Naive thymus-derived CD4-positive, alpha-beta T cell (primary cell): Measurements from ENCODE around the gene DMAC2. TPM values are rescaled to one million over a fixed set of nuclear protein-coding genes. Genes with fewer than 3 reads are reported as not detected.
"Not testable (repeated sequence)": the region's sequence is repeated elsewhere in the genome, so short reads cannot be mapped to it uniquely, and the experiment has no call there.

Experiments
- ATAC-seq: fragments of 150-1000 bp; cut with Tn5 transposase; 2 replicates; pipeline ENCODE4 v1.10.0; 2021; ENCODE audit warnings: mild to moderate bottlenecking, moderate library complexity
- CTCF ChIA-PET: fragments of 350-600 bp; sonication (Branson Sonifier 250); formaldehyde crosslinking; loops from one replicate; lab custom pipeline; 2021; ENCODE audit warnings: antibody characterized with exemption; lab: Charles Lee
- POLR2A ChIA-PET: fragments of 350-600 bp; sonication (Branson Sonifier 250); formaldehyde crosslinking; loops from one replicate; lab custom pipeline; 2021; ENCODE audit warnings: antibody characterized with exemption, inconsistent platforms; lab: Charles Lee
- DNase-seq, 9 donors: peaks; one replicate each; pipeline versions ENCODE4 v3.0.0 to v3.0.0-alpha.2; 2020 to 2022; ENCODE audit warnings: mixed read lengths in 1 of 9
- H3K27ac ChIP-seq: one replicate; pipeline ENCODE4 v1.7.0; 2013; ENCODE audit warnings: mild to moderate bottlenecking, low read depth, low read length, moderate library complexity
- H3K27me3 ChIP-seq, 2 donors: one replicate each; pipeline ENCODE4 v1.7.0; 2013; ENCODE audit warnings: low read length in 2 of 2, mild to moderate bottlenecking in 2 of 2, moderate library complexity in 2 of 2; ENCODE audit not compliant: control insufficient read depth in 2 of 2, insufficient read depth in 2 of 2
- H3K36me3 ChIP-seq, 3 experiments: 1 replicate in 2 of 3; 2 replicates in 1 of 3; pipeline ENCODE4 v1.7.0; 2013; ENCODE audit warnings: low read length in 3 of 3, mild to moderate bottlenecking in 3 of 3, moderate library complexity in 1 of 3; ENCODE audit not compliant: insufficient read depth in 3 of 3, control insufficient read depth in 2 of 3
- H3K4me1 ChIP-seq, 2 donors: one replicate each; pipeline ENCODE4 v1.7.0; 2013; ENCODE audit warnings: low read length in 2 of 2, mild to moderate bottlenecking in 2 of 2, moderate library complexity in 1 of 2; ENCODE audit not compliant: control insufficient read depth in 2 of 2, insufficient read depth in 2 of 2
- H3K4me3 ChIP-seq: 2 replicates; pipeline ENCODE4 v1.7.0; 2013; ENCODE audit warnings: mild to moderate bottlenecking, low read length
- H3K9me3 ChIP-seq, 3 experiments: 1 replicate in 2 of 3; 2 replicates in 1 of 3; pipeline ENCODE4 v1.7.0; 2013; ENCODE audit warnings: low read length in 3 of 3; ENCODE audit not compliant: control insufficient read depth in 2 of 3
- H3K27ac Mint-ChIP-seq, 9 donors: one replicate each; pipeline ENCODE4 v1.8.0; 2020 to 2022; ENCODE audit warnings: mixed read lengths in 9 of 9, mild to moderate bottlenecking in 8 of 9, moderate library complexity in 5 of 9, inconsistent platforms in 2 of 9
- H3K27me3 Mint-ChIP-seq, 5 donors: one replicate each; pipeline ENCODE4 v1.8.0; 2021 to 2022; ENCODE audit warnings: mixed read lengths in 5 of 5, mild to moderate bottlenecking in 1 of 5
- H3K36me3 Mint-ChIP-seq, 5 donors: one replicate each; pipeline ENCODE4 v1.8.0; 2020 to 2022; ENCODE audit warnings: mixed read lengths in 5 of 5, mild to moderate bottlenecking in 3 of 5, inconsistent platforms in 1 of 5
- H3K4me1 Mint-ChIP-seq, 7 donors: one replicate each; pipeline ENCODE4 v1.8.0; 2020 to 2022; ENCODE audit warnings: mixed read lengths in 7 of 7, mild to moderate bottlenecking in 3 of 7, inconsistent platforms in 1 of 7
- H3K4me3 Mint-ChIP-seq, 10 donors: one replicate each; pipeline ENCODE4 v1.8.0; 2020 to 2022; ENCODE audit warnings: mild to moderate bottlenecking in 10 of 10, mixed read lengths in 10 of 10, moderate library complexity in 6 of 10, inconsistent platforms in 2 of 10
- H3K9me3 Mint-ChIP-seq, 11 donors: one replicate each; pipeline ENCODE4 v1.8.0; 2020 to 2022; ENCODE audit warnings: mixed read lengths in 11 of 11, mild to moderate bottlenecking in 4 of 11, inconsistent platforms in 1 of 11, moderate library complexity in 1 of 11
- intact Hi-C, 2 donors: fragments of 100-400 bp; cut with micrococcal nuclease; formaldehyde crosslinking; loops; one replicate each; pipeline ENCODE4 v1.15.1; 2023
- polyA plus RNA-seq, 2 donors: library from polyadenylated mRNA; unstranded; fragments of 300-500 nt; fragmentation: Illumina TruSeq; gene quantifications; one replicate each; pipeline ENCODE4 v1.2.3, GENCODE V29; 2021
- total RNA-seq, 6 experiments: library from RNA in 5 of 6; stranded (reverse) in 5 of 6; gene quantifications; 1 replicate in 5 of 6; 2 replicates in 1 of 6; pipeline ENCODE4 v1.2.3 and lab custom pipeline; 2021 to 2026

Gene DMAC2
- total and polyA plus RNA-seq, 7 experiments from 2014 or later = 22.2 to 53.7 (median 26.8) TPM

DNA sequence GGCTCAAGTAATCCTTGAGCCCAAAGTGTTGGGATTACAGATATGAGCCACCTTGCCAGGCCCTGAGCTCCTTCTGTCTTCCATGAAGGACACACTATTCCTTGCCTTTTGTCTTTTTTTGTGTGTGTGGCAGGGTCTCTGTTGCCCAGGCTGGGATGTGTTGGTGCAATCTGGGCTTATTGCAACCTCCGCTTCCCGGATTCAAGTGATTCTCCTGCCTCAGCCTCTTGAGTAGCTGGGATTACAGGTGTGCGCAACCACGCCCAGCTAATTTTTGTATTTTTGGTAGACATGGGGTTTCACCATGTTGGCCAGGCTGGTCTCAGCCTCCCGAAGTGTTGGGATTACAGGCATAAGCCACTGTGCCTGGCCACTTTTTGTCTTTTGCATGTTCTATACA lies 30.9 kb downstream of the DMAC2 start:
- H3K4me3 Mint-ChIP-seq, H3K36me3 Mint-ChIP-seq, DNase-seq, CTCF ChIA-PET, intact Hi-C loops, H3K27me3 Mint-ChIP-seq, ATAC-seq, H3K4me3 ChIP-seq, H3K4me1 ChIP-seq, H3K27me3 ChIP-seq, H3K27ac ChIP-seq, H3K9me3 ChIP-seq, H3K9me3 Mint-ChIP-seq: not testable (repeated sequence)
- peaks cover 0 to 33% (median 0%) of the 10 kb centered on the region in 3 experiments for H3K36me3 ChIP-seq
- Mint-ChIP-seq H3K4me1 (peaks cover 0 to 29% (median 16%) of the 10 kb centered on the region in 7 donors), H3K27ac (peak overlapping the region in 1 of 9 donors; percentile 43)
- POLR2A ChIA-PET = interaction anchor here (1.8 kb wide), 1 partner anchor 31 kb away, joined by 4 read pairs; no protein-coding TSS in a partner anchor

DNA sequence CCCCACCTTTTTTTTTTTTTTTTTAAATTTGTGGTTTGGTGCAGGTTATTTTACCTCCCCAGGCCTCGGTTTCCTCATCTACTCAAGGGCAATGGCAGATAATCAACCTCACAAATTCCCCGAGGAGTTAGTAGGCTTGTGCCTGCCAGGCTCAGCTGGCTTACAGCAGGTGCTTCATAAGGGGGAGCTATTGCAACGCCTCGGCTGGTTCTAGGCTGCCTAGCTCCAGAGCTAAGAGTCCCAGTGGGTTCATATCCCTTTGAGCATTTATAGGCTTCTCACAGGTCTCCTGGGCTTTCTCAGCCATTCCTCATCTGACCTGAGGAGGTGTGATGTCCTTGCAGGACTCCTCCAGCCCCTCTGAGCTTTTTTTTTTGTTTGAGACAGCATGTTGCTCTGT lies 31.5 kb downstream of the DMAC2 start:
- Histone ChIP-seq H3K4me3 (no peak overlapping the region), H3K4me1 (peaks cover 0 to 4% of the 10 kb centered on the region in 2 donors), H3K27me3 (no peaks in the 10 kb centered on the region), H3K27ac (no peak overlapping the region), H3K36me3 (peaks cover 0 to 31% (median 0%) of the 10 kb centered on the region in 3 experiments), H3K9me3 (no peaks in the 10 kb centered on the region)
- intact Hi-C loops = no loop called here
- ChIA-PET CTCF (interaction anchor here (0.6 to 1.0 kb wide), 2 partner anchors 17 to 30 kb away, joined by 3 to 4 read pairs; no protein-coding TSS in a partner anchor), POLR2A (interaction anchor here (1.8 kb wide), 1 partner anchor 32 kb away, joined by 4 read pairs; no protein-coding TSS in a partner anchor)
- ATAC-seq = no peak
- Mint-ChIP-seq H3K27me3 (no peaks in the 10 kb centered on the region), H3K4me3 (no peak overlapping the region), H3K4me1 (peaks cover 4 to 28% (median 19%) of the 10 kb centered on the region in 7 donors), H3K36me3 (peaks cover 0 to 7% (median 3%) of the 10 kb centered on the region in 5 donors), H3K27ac (no peak overlapping the region), H3K9me3 (no peaks in the 10 kb centered on the region)
- DNase-seq = no peak

DNA sequence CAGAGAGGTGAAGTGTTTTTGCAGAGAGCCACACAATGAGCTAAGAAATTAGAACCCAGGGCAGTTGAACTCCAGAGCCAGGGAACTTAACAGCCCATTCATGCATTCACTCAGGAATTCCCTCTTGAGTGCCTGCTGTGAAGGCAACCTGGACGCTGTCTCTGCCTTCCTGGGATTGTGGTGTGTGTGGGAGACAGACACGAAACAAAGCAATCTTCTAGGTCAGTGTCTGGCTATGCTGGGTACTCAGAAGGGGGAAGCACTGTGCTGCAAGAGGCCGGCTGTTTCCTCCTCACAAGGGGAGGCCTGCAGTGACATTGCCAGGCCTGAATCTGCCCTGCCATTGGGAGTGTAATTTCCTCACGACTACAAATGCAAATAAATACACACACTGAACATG lies 32.4 kb downstream of the DMAC2 start:
- H3K27ac ChIP-seq = no peak overlapping the region
- POLR2A ChIA-PET = interaction anchor here (0.6 to 0.8 kb wide), 2 partner anchors 28 to 220 kb away, joined by 3 to 4 read pairs; partner anchors contain the start of gene CEACAM4
- Mint-ChIP-seq H3K4me3 (no peak overlapping the region), H3K4me1 (peaks cover 4 to 33% (median 22%) of the 10 kb centered on the region in 7 donors), H3K27me3 (no peaks in the 10 kb centered on the region), H3K27ac (peak overlapping the region in 4 of 9 donors; percentile 12 to 41 (median 24)), H3K36me3 (peaks cover 0 to 7% (median 3%) of the 10 kb centered on the region in 5 donors), H3K9me3 (no peaks in the 10 kb centered on the region)
- no peaks in the 10 kb centered on the region for H3K9me3 ChIP-seq
- intact Hi-C loops = no loop called here
- peaks cover 0 to 30% (median 0%) of the 10 kb centered on the region in 3 experiments for H3K36me3 ChIP-seq
- CTCF ChIA-PET = interaction anchor here (1.0 kb wide), 1 partner anchor 18 kb away, joined by 3 read pairs; no protein-coding TSS in a partner anchor
- ATAC-seq (no peak), DNase-seq (no peak)
- no peaks in the 10 kb centered on the region for H3K27me3 ChIP-seq
- no peak overlapping the region for H3K4me3 ChIP-seq
- peaks cover 0 to 4% of the 10 kb centered on the region in 2 donors for H3K4me1 ChIP-seq

DNA sequence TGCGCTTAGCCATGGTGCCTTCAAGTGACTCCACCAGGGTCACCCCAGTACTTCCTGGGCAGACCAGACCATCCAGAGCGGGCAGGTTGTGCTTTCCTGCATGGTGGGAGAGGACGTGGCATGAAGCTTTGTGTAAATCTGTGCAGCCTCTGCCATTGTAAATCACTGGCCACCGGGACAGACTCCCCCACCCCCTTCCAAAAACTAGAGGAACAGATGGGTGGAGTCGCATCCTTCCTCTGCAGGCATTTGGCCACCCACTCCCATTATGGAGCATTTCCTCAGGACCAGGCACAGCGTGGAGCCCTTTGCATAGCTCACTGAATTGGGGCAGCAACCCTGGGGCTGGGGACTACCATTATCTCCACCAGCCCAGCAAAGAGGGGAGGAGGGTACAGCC lies 33.9 kb downstream of the DMAC2 start:
- no peak overlapping the region for H3K4me3 Mint-ChIP-seq

DNA sequence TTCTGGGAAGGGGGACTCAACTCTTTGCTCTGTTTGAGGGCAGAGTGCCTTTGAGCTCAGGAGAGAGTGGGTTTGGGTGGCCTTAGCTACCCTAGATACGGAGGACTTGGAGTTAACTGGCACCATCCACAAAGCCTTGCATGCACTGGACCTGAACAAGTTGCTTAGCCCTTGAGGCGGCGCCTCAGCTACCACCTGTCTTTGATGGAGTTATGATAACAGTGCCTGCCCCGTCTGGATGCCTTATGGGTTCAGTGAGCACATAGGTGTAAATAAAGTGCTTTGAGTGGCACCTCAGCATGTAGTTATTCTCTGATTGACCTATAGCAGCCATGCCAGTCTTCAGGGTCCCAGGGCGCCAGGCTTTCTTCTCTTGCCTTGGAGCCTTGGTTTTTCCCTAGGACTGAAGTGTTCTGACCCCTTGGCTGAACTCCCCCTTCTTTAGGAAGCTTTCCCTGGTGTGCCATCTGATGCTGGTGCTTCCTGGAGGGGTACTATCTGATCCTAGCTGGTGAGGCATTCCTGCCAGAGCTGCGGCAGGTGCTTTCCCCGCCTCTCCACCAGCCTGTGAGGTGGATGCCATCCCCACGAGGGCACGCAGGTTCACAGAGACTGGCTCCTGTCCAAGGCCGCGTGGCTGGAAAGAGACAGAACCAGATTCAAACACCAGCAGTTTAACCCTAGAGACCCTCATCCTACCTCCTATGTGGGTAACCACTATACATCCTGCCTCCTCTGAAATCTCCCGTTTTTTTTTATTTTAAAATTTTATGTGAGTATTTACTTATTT lies 36.3 kb downstream of the DMAC2 start:
- intact Hi-C loops = no loop called here
- Mint-ChIP-seq H3K27me3 (no peaks in the 10 kb centered on the region), H3K27ac (peak overlapping the region in 1 of 9 donors; percentile 77), H3K4me3 (no peak overlapping the region), H3K9me3 (no peaks in the 10 kb centered on the region), H3K4me1 (peaks cover 18 to 44% (median 30%) of the 10 kb centered on the region in 7 donors), H3K36me3 (peaks cover 0 to 3% (median 3%) of the 10 kb centered on the region in 5 donors)
- Histone ChIP-seq H3K27ac (no peak overlapping the region), H3K9me3 (no peaks in the 10 kb centered on the region), H3K27me3 (no peaks in the 10 kb centered on the region), H3K36me3 (peaks cover 0 to 14% (median 0%) of the 10 kb centered on the region in 3 experiments), H3K4me1 (peaks cover 6 to 8% of the 10 kb centered on the region in 2 donors), H3K4me3 (no peak overlapping the region)
- CTCF ChIA-PET = no interaction called here
- DNase-seq (no peak), ATAC-seq (no peak)
- POLR2A ChIA-PET = no interaction called here

More for the DNA sequence above, 33.9 kb downstream of the DMAC2 start:
- Histone ChIP-seq H3K4me3 (no peak overlapping the region), H3K27me3 (no peaks in the 10 kb centered on the region), H3K27ac (no peak overlapping the region), H3K36me3 (peaks cover 0 to 16% (median 0%) of the 10 kb centered on the region in 3 experiments), H3K4me1 (peaks cover 0 to 4% of the 10 kb centered on the region in 2 donors), H3K9me3 (no peaks in the 10 kb centered on the region)
- intact Hi-C loops = no loop called here
- DNase-seq (no peak), ATAC-seq (no peak)
- peaks cover 4 to 42% (median 27%) of the 10 kb centered on the region in 7 donors for H3K4me1 Mint-ChIP-seq
- peaks cover 0 to 7% (median 3%) of the 10 kb centered on the region in 5 donors for H3K36me3 Mint-ChIP-seq
- ChIA-PET POLR2A (interaction anchor here (0.7 to 0.8 kb wide), 2 partner anchors 31 to 42 kb away, joined by 3 read pairs; partner anchors contain the start of gene B9D2), CTCF (no interaction called here)
- H3K9me3 Mint-ChIP-seq = no peaks in the 10 kb centered on the region
- no peak overlapping the region for H3K27ac Mint-ChIP-seq
- no peaks in the 10 kb centered on the region for H3K27me3 Mint-ChIP-seq

DNA sequence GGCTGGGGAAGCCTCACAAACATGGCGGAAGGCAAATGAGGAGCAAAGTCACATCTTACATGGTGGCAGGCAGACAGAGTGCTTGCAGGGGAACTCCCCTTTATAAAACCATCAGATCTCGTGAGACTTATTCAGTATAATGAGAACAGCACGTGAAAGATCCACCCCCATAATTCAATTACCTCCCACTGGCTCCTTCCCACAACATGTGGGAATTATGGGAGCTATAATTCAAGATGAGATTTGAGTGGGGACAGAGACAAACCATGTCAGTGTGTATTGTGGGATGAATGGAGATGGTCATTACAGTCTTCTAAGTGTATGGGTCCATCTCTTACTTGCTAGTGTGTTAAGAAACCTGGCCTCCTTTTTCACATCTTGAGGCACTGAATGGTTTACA lies 37.7 kb downstream of the DMAC2 start:
- CTCF ChIA-PET = no interaction called here
- no peak overlapping the region for H3K27ac Mint-ChIP-seq

More for the DNA sequence above, 37.7 kb downstream of the DMAC2 start:
- H3K9me3 ChIP-seq = no peaks in the 10 kb centered on the region
- POLR2A ChIA-PET = no interaction called here
- DNase-seq (no peak), ATAC-seq (no peak)
- Mint-ChIP-seq H3K4me1 (peaks cover 26 to 52% (median 41%) of the 10 kb centered on the region in 7 donors), H3K9me3 (no peaks in the 10 kb centered on the region), H3K4me3 (no peak overlapping the region), H3K36me3 (peaks cover 0 to 4% (median 3%) of the 10 kb centered on the region in 5 donors), H3K27me3 (no peaks in the 10 kb centered on the region)
- H3K36me3 ChIP-seq = peaks cover 0 to 17% (median 0%) of the 10 kb centered on the region in 3 experiments
- H3K4me3 ChIP-seq = no peak overlapping the region
- peaks cover 11% of the 10 kb centered on the region in 2 donors for H3K4me1 ChIP-seq
- intact Hi-C loops = no loop called here
- no peak overlapping the region for H3K27ac ChIP-seq
- H3K27me3 ChIP-seq = no peaks in the 10 kb centered on the region
